ENCODE data around the gene PLGRKT.

- TF ChIP-seq, protein P1, sequence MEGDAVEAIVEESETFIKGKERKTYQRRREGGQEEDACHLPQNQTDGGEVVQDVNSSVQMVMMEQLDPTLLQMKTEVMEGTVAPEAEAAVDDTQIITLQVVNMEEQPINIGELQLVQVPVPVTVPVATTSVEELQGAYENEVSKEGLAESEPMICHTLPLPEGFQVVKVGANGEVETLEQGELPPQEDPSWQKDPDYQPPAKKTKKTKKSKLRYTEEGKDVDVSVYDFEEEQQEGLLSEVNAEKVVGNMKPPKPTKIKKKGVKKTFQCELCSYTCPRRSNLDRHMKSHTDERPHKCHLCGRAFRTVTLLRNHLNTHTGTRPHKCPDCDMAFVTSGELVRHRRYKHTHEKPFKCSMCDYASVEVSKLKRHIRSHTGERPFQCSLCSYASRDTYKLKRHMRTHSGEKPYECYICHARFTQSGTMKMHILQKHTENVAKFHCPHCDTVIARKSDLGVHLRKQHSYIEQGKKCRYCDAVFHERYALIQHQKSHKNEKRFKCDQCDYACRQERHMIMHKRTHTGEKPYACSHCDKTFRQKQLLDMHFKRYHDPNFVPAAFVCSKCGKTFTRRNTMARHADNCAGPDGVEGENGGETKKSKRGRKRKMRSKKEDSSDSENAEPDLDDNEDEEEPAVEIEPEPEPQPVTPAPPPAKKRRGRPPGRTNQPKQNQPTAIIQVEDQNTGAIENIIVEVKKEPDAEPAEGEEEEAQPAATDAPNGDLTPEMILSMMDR (conservative IDR thresholded peaks at IDR 0.05 in 1 of 2, IDR thresholded peaks at IDR 0.05 in 1 of 2; ENCODE audit: extremely low read depth in 1 of 2, insufficient read depth in 1 of 2, low read depth in 1 of 2, low read length in 2 of 2): no peak
- no peak for TF ChIP-seq EZH2 (IDR thresholded peaks at IDR 0.05; ENCODE audit: borderline replicate concordance, low read length)
These were observed 42.3 kb downstream of the PLGRKT start for GRCh38 chr9:5395428-5395827.
